ENCODE results near the gene CACNB4.

Gene CACNB4

DNA sequence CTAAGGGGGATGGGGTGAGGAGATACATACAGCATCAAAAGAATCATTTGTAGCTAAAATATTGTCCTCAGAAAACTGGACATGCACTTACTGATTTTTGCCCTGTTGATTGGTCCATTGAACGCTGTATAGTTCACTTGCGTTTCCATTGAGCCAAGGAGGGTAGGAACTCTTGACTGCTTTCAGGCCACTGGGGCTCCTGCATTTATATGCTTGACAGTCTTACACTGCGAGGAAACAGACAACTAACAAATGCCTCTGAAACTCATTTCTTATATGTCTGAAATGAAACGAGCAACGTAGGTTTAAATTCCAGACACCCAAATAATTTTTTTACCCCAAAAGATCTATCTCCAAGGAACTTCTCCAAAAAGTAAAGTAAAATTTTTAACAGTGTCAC is 312.8 kb downstream of the CACNB4 start:
- DNase-seq (ENCODE audit: low spot score) = no peak

DNA sequence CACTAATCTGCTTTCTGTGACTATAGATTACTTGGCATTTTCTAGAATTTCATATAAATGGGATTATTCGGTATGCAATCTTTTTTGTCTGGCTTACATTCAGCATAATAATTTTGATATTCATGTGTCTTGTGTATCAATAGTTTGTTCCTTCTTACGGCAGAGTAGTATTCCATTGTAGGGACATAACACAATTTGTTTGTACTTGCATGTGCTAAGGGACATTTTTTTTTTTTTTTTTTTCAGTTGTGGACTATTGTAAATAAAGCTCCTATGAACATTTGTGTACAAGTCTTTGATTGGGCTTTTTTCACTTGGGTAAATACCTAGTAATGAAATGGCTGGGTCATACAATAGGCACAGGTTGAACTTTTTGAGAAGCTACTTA is 315.7 kb downstream of the CACNB4 start:
- no peak for DNase-seq (ENCODE audit: low spot score)

Measured in AG08396 (cell line).